ENCODE results near the gene FAM185A. TPM values are rescaled to one million over a fixed set of nuclear protein-coding genes. Genes with fewer than 3 reads are reported as not detected.

Gene FAM185A
- total and polyA plus RNA-seq, 2 experiments from 2014 or later: 2.9 to 5.0 TPM

DNA sequence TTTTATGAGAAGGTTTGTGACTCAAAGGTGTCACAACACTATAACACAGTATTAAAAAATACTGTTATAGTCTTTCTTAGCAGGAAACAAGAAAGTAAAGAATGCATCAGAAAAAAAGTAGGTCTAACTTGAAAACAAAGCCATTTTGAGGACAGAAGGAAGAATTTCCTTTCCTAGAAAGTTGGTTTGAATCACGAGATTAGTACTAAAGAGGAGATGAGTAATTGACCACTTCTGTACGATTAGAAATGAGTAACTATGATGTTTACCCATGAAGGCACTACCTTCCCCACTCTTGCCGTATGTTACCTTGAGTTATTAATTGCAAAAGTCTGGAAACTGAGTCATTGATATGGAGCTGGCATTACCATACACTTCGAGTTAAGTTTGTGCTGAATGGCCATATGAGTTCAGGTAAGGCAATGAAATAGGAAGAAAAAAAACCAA lies 65.2 kb downstream of the FAM185A start:
- Histone ChIP-seq H3F3A (ENCODE audit: insufficient read depth) (peaks cover 14% of the 10 kb centered on the region), H3K4me1 (ENCODE audit: insufficient read depth) (peaks cover 12% of the 10 kb centered on the region), H3K4me2 (ENCODE audit: unreplicated experiment) (peak overlapping the region; percentile 19), H3K27ac (no peak overlapping the region), H3K79me2 (ENCODE audit: insufficient read depth) (no peaks in the 10 kb centered on the region), H3K9me3 (ENCODE audit: low read depth) (no peaks in the 10 kb centered on the region), H2AFZ (no peak overlapping the region), H3K9me2 (ENCODE audit: insufficient read depth) (no peaks in the 10 kb centered on the region), H3K27me3 (replicated peaks; ENCODE audit: insufficient read depth) (no peaks in the 10 kb centered on the region), H3K4me3 (no peak overlapping the region), H3K9ac (no peak overlapping the region), H3K36me3 (ENCODE audit: low read depth) (no peaks in the 10 kb centered on the region; the same call in 1 of the 2 replicates), H4K20me1 (ENCODE audit: insufficient read depth) (no peaks in the 10 kb centered on the region)
- peak; percentile 81 for DNase-seq
- no peak for TF ChIP-seq EZH2 (IDR thresholded peaks at IDR 0.05; ENCODE audit: insufficient read depth, poor library complexity, severe bottlenecking)
- 0 out of 2 replicates have a peak, but pooled peaks have one; percentile 69 for TF ChIP-seq EZH2phosphoT487 (IDR thresholded peaks at IDR 0.05; ENCODE audit: insufficient read depth, low read depth)
- WGBS, 2 experiments (ENCODE audit: low coverage in 1 of 2, low lambda C conversion rate in 2 of 2, missing lambda C conversion rate in 2 of 2): 4 to 9% methylated on average over 4 of the region's 4 CpGs
- in situ Hi-C loops (cut with MboI): no loop called here

DNA sequence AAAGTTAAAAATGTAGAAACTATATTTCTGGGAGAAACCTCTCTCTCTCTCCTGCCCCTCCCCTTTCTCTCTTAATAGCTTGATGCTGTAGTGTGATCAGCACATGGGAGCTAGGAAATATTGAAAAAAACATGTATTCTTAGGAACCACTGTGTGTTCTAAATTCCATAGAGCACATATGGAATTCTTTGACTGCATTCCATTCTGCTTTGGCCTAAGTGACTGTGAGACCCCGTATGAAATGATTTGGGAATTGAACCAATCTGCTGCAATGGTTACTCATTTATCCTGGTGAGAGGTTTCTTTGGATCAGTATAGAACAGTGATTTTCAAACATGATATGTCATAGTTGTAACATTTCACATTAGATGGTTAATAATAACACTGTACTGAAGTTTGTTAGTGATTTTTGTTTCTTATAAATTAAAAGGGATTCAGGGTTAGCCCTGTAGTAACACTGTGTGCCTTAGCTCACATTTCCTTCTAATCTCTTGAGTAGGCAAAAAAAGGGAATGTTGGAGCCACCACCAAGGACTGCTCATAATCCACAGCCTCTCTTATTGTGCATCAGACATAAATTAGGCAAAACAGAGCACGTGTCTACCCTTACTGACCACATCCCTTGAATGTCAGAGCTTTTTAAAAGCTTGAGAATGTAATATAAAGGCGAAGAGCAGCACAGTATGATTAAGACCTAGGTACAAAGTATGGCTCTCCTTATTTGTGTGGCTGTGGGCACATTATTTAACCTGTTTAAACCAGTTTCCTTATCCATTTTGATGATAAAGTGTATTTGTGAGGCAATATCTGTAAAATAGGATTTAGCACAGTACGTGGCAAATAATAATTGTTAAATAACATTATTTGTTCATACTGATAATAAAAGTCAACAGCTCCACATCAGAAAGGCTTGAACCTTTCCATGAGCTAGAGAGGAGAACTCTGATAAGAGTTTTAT lies 69.1 kb downstream of the FAM185A start:
- Histone ChIP-seq H3F3A (ENCODE audit: insufficient read depth) (peaks cover 14% of the 10 kb centered on the region), H4K20me1 (ENCODE audit: insufficient read depth) (no peaks in the 10 kb centered on the region), H3K79me2 (ENCODE audit: insufficient read depth) (no peaks in the 10 kb centered on the region), H3K4me3 (no peak overlapping the region), H3K9me2 (ENCODE audit: insufficient read depth) (no peaks in the 10 kb centered on the region), H3K9me3 (ENCODE audit: low read depth) (no peaks in the 10 kb centered on the region), H3K9ac (no peak overlapping the region), H3K36me3 (ENCODE audit: low read depth) (no peaks in the 10 kb centered on the region), H3K4me2 (ENCODE audit: unreplicated experiment) (no peak overlapping the region), H3K27ac (no peak overlapping the region), H3K27me3 (replicated peaks; ENCODE audit: insufficient read depth) (no peaks in the 10 kb centered on the region), H3K4me1 (ENCODE audit: insufficient read depth) (peaks cover 12% of the 10 kb centered on the region), H2AFZ (no peak overlapping the region)
- WGBS, 2 experiments (ENCODE audit: low coverage in 1 of 2, low lambda C conversion rate in 2 of 2, missing lambda C conversion rate in 2 of 2): 84 to 85% methylated on average over 4 of the region's 4 CpGs
- DNase-seq: no peak
- TF ChIP-seq EZH2phosphoT487 (IDR thresholded peaks at IDR 0.05; ENCODE audit: insufficient read depth, low read depth) (no peak), EZH2 (IDR thresholded peaks at IDR 0.05; ENCODE audit: insufficient read depth, poor library complexity, severe bottlenecking) (no peak)
- in situ Hi-C loops (cut with MboI): no loop called here

DNA sequence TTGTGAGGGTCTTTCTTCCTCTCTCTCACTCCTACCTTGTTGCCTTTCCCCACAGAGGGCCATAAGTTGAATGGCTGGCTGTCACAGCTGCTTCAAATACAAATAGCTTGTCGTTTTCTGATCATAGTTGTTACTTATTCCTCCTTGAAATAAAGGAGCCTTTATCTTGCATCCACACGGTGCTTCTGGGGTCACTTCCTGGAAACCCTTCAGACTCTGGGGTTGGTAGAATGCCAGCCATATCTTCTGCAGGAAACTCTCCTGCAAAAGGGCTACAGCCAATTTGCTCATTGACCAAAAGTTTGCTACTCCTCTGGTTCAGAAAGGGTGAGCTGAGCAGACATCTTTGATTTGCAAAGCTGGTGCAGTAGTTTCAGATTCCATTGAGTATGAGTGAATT lies 70.4 kb downstream of the FAM185A start:
- Histone ChIP-seq H2AFZ (no peak overlapping the region), H3K79me2 (ENCODE audit: insufficient read depth) (no peaks in the 10 kb centered on the region), H3K36me3 (ENCODE audit: low read depth) (no peaks in the 10 kb centered on the region), H3K9me2 (ENCODE audit: insufficient read depth) (no peaks in the 10 kb centered on the region), H3F3A (ENCODE audit: insufficient read depth) (peaks cover 4% of the 10 kb centered on the region; the same call in 1 of the 2 replicates), H3K4me2 (ENCODE audit: unreplicated experiment) (no peak overlapping the region), H3K9me3 (ENCODE audit: low read depth) (no peaks in the 10 kb centered on the region), H4K20me1 (ENCODE audit: insufficient read depth) (no peaks in the 10 kb centered on the region), H3K9ac (no peak overlapping the region), H3K4me3 (no peak overlapping the region), H3K27ac (no peak overlapping the region), H3K27me3 (replicated peaks; ENCODE audit: insufficient read depth) (no peaks in the 10 kb centered on the region), H3K4me1 (ENCODE audit: insufficient read depth) (peaks cover 4% of the 10 kb centered on the region)
- in situ Hi-C loops (cut with MboI): no loop called here
- DNase-seq: no peak
- WGBS, 2 experiments (ENCODE audit: low coverage in 1 of 2, low lambda C conversion rate in 2 of 2, missing lambda C conversion rate in 2 of 2): 34 to 40% methylated on average over 2 of the region's 2 CpGs
- no peak for TF ChIP-seq EZH2 (IDR thresholded peaks at IDR 0.05; ENCODE audit: insufficient read depth, poor library complexity, severe bottlenecking)
- TF ChIP-seq EZH2phosphoT487 (IDR thresholded peaks at IDR 0.05; ENCODE audit: insufficient read depth, low read depth): no peak

DNA sequence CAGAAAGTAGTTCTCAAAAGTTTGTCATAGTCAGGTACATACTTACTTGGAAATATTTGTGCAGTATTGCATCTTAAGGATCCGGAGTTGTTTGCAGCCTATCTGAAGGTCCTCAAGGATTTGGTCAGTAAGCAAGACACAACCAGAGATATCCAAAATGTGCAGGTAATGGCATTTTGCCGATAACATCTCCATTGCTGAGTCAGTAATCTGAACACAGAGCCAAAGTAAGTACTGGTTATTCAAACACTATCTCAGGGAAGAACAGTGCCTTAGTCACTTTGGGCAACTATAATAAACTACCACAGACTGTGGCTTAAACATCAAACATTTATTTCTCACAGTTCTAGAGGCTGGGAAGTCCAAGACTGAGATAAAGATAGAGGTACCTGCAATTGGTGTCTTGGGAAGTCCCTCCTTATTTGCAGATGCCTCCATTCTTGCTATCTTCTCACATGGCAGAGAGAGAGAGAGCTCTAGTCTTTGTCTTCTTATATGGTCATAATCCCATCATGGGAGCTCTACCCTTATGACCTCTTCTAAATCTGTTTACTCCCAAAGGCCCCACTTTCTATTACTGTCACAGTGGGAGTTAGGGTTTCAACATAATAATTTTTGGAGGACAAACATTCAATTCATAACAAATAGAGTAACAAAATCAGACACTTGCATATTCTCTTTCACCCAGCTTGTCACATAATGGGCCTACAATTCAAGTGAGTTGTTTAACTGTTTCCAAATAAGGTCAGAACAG lies 73.4 kb downstream of the FAM185A start:
- H3K4me3 ChIP-seq: no peak overlapping the region
- H2AFZ ChIP-seq: no peak overlapping the region
- no peaks in the 10 kb centered on the region for H3K9me3 ChIP-seq (ENCODE audit: low read depth)
- no peaks in the 10 kb centered on the region for H3F3A ChIP-seq (ENCODE audit: insufficient read depth)
- H3K9me2 ChIP-seq (ENCODE audit: insufficient read depth): no peaks in the 10 kb centered on the region
- no peak for DNase-seq
- no peak overlapping the region for H3K27ac ChIP-seq
- no peak for TF ChIP-seq EZH2phosphoT487 (IDR thresholded peaks at IDR 0.05; ENCODE audit: insufficient read depth, low read depth)
- in situ Hi-C loops (cut with MboI): no loop called here
- H3K4me1 ChIP-seq (ENCODE audit: insufficient read depth): no peaks in the 10 kb centered on the region
- WGBS, 2 experiments (ENCODE audit: low coverage in 1 of 2, low lambda C conversion rate in 2 of 2, missing lambda C conversion rate in 2 of 2): 94 to 96% methylated on average over 2 of the region's 2 CpGs
- H3K36me3 ChIP-seq (ENCODE audit: low read depth): no peaks in the 10 kb centered on the region
- no peak overlapping the region for H3K9ac ChIP-seq
- no peaks in the 10 kb centered on the region for H3K79me2 ChIP-seq (ENCODE audit: insufficient read depth)
- H3K4me2 ChIP-seq (ENCODE audit: unreplicated experiment): no peak overlapping the region
- H4K20me1 ChIP-seq (ENCODE audit: insufficient read depth): no peaks in the 10 kb centered on the region
- no peaks in the 10 kb centered on the region for H3K27me3 ChIP-seq (replicated peaks; ENCODE audit: insufficient read depth)
